Upper lobe of left lung (tissue), 6 donors: ENCODE data around the gene PTPRD. TPM values are rescaled to one million over a fixed set of nuclear protein-coding genes. Genes with fewer than 3 reads are reported as not detected.

Experiments used
- ATAC-seq, 2 donors: fragments of 200-7000 bp; cut with Tn5 transposase; one replicate each; pipeline ENCODE4 v1.9.1; 2022; ENCODE audit warnings: mild to moderate bottlenecking in 2 of 2, moderate library complexity in 2 of 2; ENCODE audit not compliant: low FRiP score in 2 of 2
- DNase-seq, 2 donors: peaks; one replicate each; pipeline ENCODE4 v3.0.0-alpha.2; 2019 to 2020
- H3K27ac ChIP-seq, 4 donors: fragments of 200-600 bp; sonication (generic); one replicate each; pipeline ENCODE4 v1.5.1; 2016 to 2019
- H3K27me3 ChIP-seq, 4 donors: fragments of 200-600 bp; sonication (generic); one replicate each; pipeline ENCODE4 v1.5.1; 2017 to 2019
- H3K36me3 ChIP-seq, 4 donors: fragments of 200-600 bp; sonication (generic); one replicate each; pipeline ENCODE4 v1.5.1; 2016 to 2019
- H3K4me1 ChIP-seq, 4 donors: fragments of 200-600 bp; sonication (generic); one replicate each; pipeline ENCODE4 v1.5.1; 2018 to 2019
- H3K4me3 ChIP-seq, 4 donors: fragments of 200-600 bp; sonication (generic); one replicate each; pipeline ENCODE4 v1.5.1; 2017 to 2019; ENCODE audit warnings: mild to moderate bottlenecking in 2 of 4, moderate library complexity in 1 of 4
- H3K9me3 ChIP-seq, 4 donors: fragments of 200-600 bp; sonication (generic); one replicate each; pipeline ENCODE4 v1.5.1; 2018 to 2019
- EP300 ChIP-seq, 4 donors: sonication (generic); formaldehyde crosslinking; IDR thresholded peaks; one replicate each; pipeline ENCODE4 v1.5.1; 2017; ENCODE audit warnings: antibody characterized with exemption in 4 of 4, control low read depth in 2 of 4
- POLR2A ChIP-seq, 4 donors: fragments of 450-650 bp; IDR thresholded peaks; one replicate each; pipeline ENCODE4 v1.5.1; 2016 to 2017; ENCODE audit warnings: antibody characterized with exemption in 4 of 4, mild to moderate bottlenecking in 2 of 4
- POLR2AphosphoS5 ChIP-seq, 2 donors: sonication (generic); formaldehyde crosslinking; IDR thresholded peaks; one replicate each; pipeline ENCODE4 v1.5.1; 2017; ENCODE audit warnings: antibody characterized with exemption in 2 of 2
- WGBS, 2 donors: methylation state at CpG; one replicate each; pipeline ENCODE4 v1.1.5; 2017 to 2018; 5-methylcytosine and 5-hydroxymethylcytosine counted together
- total RNA-seq, 6 donors: library from RNA; depleted of rRNA in 4 of 6; stranded (reverse); fragments of >200 nt in 4 of 6; gene quantifications; one replicate each; pipeline versions ENCODE4 v1.1.0 to v1.2.1, GENCODE V29; 2016 to 2021
- TF ChIP-seq, protein P1 (sequence below), 6 experiments: fragments of 450-650 bp in 4 of 6; fragments of 200-600 bp in 2 of 6; sonication (generic) in 2 of 6; IDR thresholded peaks; one replicate each; pipeline ENCODE4 v1.5.1; 2016 to 2019; ENCODE audit warnings: antibody characterized with exemption in 6 of 6
- donor health status: DM: no; HTN: no; CAD: no; lungs with moderate emphysema.
- donor health status: DM: no; HTN: yes; CAD: no; lungs with severe emphysema.

The PTPRD gene
- total RNA-seq, 6 donors from 2014 or later: 7.4 to 46.1 (median 14.5) TPM

DNA sequence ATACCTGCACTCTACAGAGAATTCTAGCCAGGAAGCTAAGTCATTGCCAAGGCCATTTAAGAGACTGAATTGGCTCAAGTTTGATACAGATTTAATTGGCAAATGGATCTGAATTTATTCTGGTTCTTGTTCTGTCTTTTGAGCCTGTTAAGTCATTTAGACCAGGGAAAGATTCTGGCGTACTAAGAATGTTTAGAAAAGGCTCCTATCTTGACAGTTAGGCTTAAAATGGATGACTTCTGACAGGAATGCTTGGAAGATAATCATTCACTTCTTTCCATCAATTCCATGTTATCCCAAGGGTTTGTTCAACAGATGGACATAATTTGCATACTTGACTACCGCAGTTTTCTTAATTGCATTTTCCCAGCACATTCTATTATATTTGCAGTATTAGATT lies 376.6 kb downstream of the PTPRD start:
- 85 to 91% methylated on average over 2 of the region's 2 CpGs for WGBS, 2 donors
- TF ChIP-seq POLR2A (IDR thresholded peaks at IDR 0.05) (no peak), EP300 (IDR thresholded peaks at IDR 0.05) (no peak), POLR2AphosphoS5 (IDR thresholded peaks at IDR 0.05) (no peak)
- TF ChIP-seq, protein P1, sequence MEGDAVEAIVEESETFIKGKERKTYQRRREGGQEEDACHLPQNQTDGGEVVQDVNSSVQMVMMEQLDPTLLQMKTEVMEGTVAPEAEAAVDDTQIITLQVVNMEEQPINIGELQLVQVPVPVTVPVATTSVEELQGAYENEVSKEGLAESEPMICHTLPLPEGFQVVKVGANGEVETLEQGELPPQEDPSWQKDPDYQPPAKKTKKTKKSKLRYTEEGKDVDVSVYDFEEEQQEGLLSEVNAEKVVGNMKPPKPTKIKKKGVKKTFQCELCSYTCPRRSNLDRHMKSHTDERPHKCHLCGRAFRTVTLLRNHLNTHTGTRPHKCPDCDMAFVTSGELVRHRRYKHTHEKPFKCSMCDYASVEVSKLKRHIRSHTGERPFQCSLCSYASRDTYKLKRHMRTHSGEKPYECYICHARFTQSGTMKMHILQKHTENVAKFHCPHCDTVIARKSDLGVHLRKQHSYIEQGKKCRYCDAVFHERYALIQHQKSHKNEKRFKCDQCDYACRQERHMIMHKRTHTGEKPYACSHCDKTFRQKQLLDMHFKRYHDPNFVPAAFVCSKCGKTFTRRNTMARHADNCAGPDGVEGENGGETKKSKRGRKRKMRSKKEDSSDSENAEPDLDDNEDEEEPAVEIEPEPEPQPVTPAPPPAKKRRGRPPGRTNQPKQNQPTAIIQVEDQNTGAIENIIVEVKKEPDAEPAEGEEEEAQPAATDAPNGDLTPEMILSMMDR (IDR thresholded peaks at IDR 0.05): no peak
- Histone ChIP-seq H3K36me3 (no peaks in the 10 kb centered on the region), H3K9me3 (no peaks in the 10 kb centered on the region), H3K4me3 (no peak overlapping the region), H3K27ac (no peak overlapping the region), H3K27me3 (no peaks in the 10 kb centered on the region), H3K4me1 (no peaks in the 10 kb centered on the region)
- DNase-seq: no peak
- ATAC-seq: no peak

DNA sequence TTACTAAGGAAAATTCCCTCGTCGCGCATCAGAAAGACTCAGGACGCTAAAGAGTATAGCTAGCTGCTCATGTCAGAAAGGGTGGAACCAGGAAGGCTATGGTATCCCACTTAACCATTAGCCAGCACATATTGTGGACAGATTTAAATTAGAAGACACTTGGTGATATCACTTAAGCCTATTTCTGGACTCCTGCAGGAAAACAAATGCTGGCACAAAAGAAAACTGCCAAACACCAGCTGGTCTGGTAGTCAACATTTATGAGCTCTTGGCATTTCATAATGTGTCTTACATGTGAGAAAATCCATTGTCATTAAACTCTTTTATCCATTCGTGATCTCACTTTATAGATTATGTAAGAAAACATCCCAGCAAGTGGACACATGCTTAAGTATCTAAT lies 377.4 kb downstream of the PTPRD start:
- no peaks in the 10 kb centered on the region for H3K36me3 ChIP-seq
- H3K27ac ChIP-seq: no peak overlapping the region
- H3K4me1 ChIP-seq: no peaks in the 10 kb centered on the region
- H3K4me3 ChIP-seq: no peak overlapping the region
- WGBS, 2 donors: 86 to 89% methylated on average over 5 of the region's 5 CpGs
- no peaks in the 10 kb centered on the region for H3K9me3 ChIP-seq
- H3K27me3 ChIP-seq: no peaks in the 10 kb centered on the region
- TF ChIP-seq, protein P1 (IDR thresholded peaks at IDR 0.05): no peak
- TF ChIP-seq POLR2AphosphoS5 (IDR thresholded peaks at IDR 0.05) (no peak), EP300 (IDR thresholded peaks at IDR 0.05) (no peak), POLR2A (IDR thresholded peaks at IDR 0.05) (no peak)
- no peak for ATAC-seq
- no peak for DNase-seq

DNA sequence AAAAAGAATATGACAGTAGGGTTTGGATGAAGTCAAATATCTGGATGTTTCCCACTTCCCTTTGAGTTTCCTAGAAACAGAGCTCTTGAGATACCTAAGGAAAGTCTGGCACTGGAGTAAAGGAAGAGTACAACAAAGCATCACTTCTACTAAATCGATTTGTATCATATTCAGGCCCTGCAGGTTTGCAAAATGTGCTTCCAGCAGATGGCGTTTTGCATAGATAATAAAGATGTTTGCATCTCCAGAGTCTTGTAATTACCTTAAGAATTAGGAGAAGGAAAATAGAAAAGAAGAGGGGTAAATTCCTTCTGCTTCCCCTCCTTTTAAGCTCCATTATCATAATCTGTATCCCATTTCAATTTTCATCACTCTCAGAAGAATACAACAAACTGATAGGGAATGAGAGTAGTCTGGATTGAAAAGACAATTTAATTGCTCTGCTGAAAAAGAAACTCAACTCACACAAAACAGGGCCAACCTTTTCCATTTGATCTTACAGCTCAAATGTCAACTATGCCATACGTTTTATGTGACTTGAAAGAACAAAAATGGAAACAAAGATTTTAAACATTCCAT lies 380.4 kb downstream of the PTPRD start:
- H3K9me3 ChIP-seq: no peaks in the 10 kb centered on the region
- no peak overlapping the region for H3K4me3 ChIP-seq
- no peak for DNase-seq
- no peak for ATAC-seq
- no peaks in the 10 kb centered on the region for H3K4me1 ChIP-seq
- H3K36me3 ChIP-seq: no peaks in the 10 kb centered on the region
- no peaks in the 10 kb centered on the region for H3K27me3 ChIP-seq
- TF ChIP-seq POLR2A (IDR thresholded peaks at IDR 0.05) (no peak), POLR2AphosphoS5 (IDR thresholded peaks at IDR 0.05) (no peak), EP300 (IDR thresholded peaks at IDR 0.05) (no peak)
- TF ChIP-seq, protein P1 (IDR thresholded peaks at IDR 0.05): no peak
- 45 to 46% methylated on average over 3 of the region's 3 CpGs for WGBS, 2 donors
- no peak overlapping the region for H3K27ac ChIP-seq

DNA sequence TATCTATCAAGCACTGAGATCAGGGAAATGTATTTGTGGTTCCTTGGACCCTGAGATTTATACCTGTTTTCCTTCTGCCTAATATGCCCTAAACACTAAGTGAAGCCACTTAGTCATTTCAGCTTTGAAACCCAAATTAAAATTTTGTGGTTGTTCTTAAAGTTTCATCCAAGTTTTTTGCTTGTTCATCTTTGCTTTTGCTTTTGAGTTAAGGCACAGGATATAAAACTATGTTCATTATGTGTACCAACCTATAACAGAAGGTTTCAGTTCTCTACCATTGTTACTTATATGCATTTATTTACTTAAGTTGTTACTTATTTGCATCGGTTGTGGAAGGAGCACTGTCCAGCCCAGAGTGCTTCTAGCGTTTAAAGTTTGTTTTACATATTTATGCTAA lies 382.3 kb downstream of the PTPRD start:
- no peak for TF ChIP-seq POLR2A (IDR thresholded peaks at IDR 0.05)
- TF ChIP-seq EP300 (IDR thresholded peaks at IDR 0.05): no peak
- TF ChIP-seq, protein P1 (IDR thresholded peaks at IDR 0.05): no peak
- TF ChIP-seq POLR2AphosphoS5 (IDR thresholded peaks at IDR 0.05): no peak
- Histone ChIP-seq H3K9me3 (no peaks in the 10 kb centered on the region), H3K36me3 (no peaks in the 10 kb centered on the region), H3K4me1 (no peaks in the 10 kb centered on the region), H3K27me3 (no peaks in the 10 kb centered on the region), H3K27ac (no peak overlapping the region), H3K4me3 (no peak overlapping the region)
- no peak for ATAC-seq
- 86 to 89% methylated on average over 2 of the region's 2 CpGs for WGBS, 2 donors
- no peak for DNase-seq

DNA sequence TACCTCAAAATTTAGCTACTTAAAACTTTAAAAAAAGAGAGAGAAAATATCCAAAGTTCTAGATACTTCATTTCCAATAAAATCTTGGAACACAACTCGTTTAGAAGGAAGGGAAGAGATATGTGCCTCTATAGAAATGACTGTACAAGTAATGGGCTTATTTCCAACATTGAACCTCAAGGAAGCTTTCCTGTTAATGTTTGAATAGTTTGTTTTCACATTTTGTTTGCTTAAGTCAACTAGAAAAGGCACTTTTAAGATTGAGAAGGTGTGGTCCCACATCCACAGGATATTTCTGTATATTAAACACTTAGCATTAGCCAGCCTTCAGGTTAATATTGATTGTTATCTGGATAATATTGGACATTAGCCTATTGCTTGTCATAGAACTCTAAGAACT lies 384.7 kb downstream of the PTPRD start:
- Histone ChIP-seq H3K4me3 (no peak overlapping the region), H3K27ac (no peak overlapping the region), H3K9me3 (no peaks in the 10 kb centered on the region), H3K27me3 (no peaks in the 10 kb centered on the region), H3K36me3 (no peaks in the 10 kb centered on the region), H3K4me1 (no peaks in the 10 kb centered on the region)
- WGBS, 2 donors: 19 to 27% methylated on average over 1 of the region's 1 CpG
- DNase-seq (no peak), ATAC-seq (no peak)
- TF ChIP-seq, protein P1 (IDR thresholded peaks at IDR 0.05): no peak
- TF ChIP-seq EP300 (IDR thresholded peaks at IDR 0.05) (no peak), POLR2A (IDR thresholded peaks at IDR 0.05) (no peak), POLR2AphosphoS5 (IDR thresholded peaks at IDR 0.05) (no peak)
